Stimulated activated naive CD8-positive, alpha-beta T cell treated with anti-CD3 and anti-CD28 coated beads, Interleukin-15, Interleukin-2, amounts not matched to agents 100 ng/mL and 50 ng/mL, for 24 hours (primary cell): ENCODE measurements around the gene CROCC2.

ENCODE experiments used
- H3K27ac Mint-ChIP-seq: one replicate; pipeline ENCODE4 v1.8.0; 2021; ENCODE audit warnings: mild to moderate bottlenecking, mixed read lengths
- H3K27me3 Mint-ChIP-seq: one replicate; pipeline ENCODE4 v1.8.0; 2021; ENCODE audit warnings: mixed read lengths
- H3K36me3 Mint-ChIP-seq: one replicate; pipeline ENCODE4 v1.8.0; 2021; ENCODE audit warnings: low read depth, mixed read lengths
- H3K4me1 Mint-ChIP-seq: one replicate; pipeline ENCODE4 v1.8.0; 2021; ENCODE audit warnings: low read depth, mixed read lengths
- H3K4me3 Mint-ChIP-seq: one replicate; pipeline ENCODE4 v1.8.0; 2021; ENCODE audit warnings: mild to moderate bottlenecking, mixed read lengths
- H3K9me3 Mint-ChIP-seq: one replicate; pipeline ENCODE4 v1.8.0; 2021; ENCODE audit warnings: mixed read lengths

Gene CROCC2

GRCh38 chr2:240906911-240907590 lies 915 bp downstream of the CROCC2 start:
- no peaks in the 10 kb centered on the region for H3K36me3 Mint-ChIP-seq
- no peaks in the 10 kb centered on the region for H3K4me1 Mint-ChIP-seq
- H3K9me3 Mint-ChIP-seq, result no peaks in the 10 kb centered on the region
- H3K27me3 Mint-ChIP-seq, result peaks cover 3% of the 10 kb centered on the region
- H3K4me3 Mint-ChIP-seq, result no peak overlapping the region
- no peak overlapping the region for H3K27ac Mint-ChIP-seq

DNA sequence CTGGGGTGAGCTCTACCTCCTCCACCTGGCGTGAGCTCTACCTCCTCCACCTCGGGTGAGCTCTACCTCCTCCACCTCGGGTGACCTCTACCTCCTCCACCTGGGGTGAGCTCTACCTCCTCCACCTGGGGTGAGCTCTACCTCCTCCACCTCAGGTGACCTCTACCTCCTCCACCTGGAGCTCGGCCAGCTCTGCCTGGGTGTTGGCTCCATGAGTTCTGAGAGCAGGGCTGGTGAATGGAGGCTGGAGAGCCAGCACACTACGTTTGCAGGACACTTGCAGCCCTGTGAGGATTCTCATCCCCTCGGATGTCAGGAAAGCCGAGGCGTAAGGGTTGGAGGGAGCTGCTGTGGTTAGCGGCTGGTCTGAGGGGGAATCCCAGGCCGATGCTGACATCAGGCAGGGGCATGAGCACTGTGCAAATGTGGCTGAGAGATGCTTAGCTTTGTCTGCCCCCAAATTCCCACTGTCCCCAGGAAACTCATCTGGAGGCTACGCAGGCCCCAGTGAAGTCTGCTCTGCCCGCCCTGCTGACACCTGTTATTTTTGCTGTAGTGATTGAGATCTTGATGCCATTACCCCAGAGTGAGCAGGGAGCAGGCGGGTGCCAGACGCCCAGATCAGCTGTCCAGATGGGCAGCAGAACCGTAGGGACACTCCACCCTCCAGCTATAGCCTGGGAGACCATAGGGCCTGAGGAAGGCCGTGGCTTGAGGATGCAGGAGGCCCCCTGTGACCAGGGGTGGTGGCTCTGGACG lies 3.3 kb downstream of the CROCC2 start:
- no peak overlapping the region for H3K4me3 Mint-ChIP-seq
- no peaks in the 10 kb centered on the region for H3K36me3 Mint-ChIP-seq
- peaks cover 5% of the 10 kb centered on the region for H3K27me3 Mint-ChIP-seq

GRCh38 chr2:240911641-240912265 lies 5.6 kb downstream of the CROCC2 start:
- H3K27ac Mint-ChIP-seq, result no peak overlapping the region
- no peak overlapping the region for H3K4me3 Mint-ChIP-seq
- no peaks in the 10 kb centered on the region for H3K9me3 Mint-ChIP-seq
- no peaks in the 10 kb centered on the region for H3K4me1 Mint-ChIP-seq
- H3K27me3 Mint-ChIP-seq, result peaks cover 9% of the 10 kb centered on the region
- no peaks in the 10 kb centered on the region for H3K36me3 Mint-ChIP-seq

More for the DNA sequence above, 3.3 kb downstream of the CROCC2 start:
- Mint-ChIP-seq H3K27ac (no peak overlapping the region), H3K4me1 (no peaks in the 10 kb centered on the region), H3K9me3 (no peaks in the 10 kb centered on the region)

DNA sequence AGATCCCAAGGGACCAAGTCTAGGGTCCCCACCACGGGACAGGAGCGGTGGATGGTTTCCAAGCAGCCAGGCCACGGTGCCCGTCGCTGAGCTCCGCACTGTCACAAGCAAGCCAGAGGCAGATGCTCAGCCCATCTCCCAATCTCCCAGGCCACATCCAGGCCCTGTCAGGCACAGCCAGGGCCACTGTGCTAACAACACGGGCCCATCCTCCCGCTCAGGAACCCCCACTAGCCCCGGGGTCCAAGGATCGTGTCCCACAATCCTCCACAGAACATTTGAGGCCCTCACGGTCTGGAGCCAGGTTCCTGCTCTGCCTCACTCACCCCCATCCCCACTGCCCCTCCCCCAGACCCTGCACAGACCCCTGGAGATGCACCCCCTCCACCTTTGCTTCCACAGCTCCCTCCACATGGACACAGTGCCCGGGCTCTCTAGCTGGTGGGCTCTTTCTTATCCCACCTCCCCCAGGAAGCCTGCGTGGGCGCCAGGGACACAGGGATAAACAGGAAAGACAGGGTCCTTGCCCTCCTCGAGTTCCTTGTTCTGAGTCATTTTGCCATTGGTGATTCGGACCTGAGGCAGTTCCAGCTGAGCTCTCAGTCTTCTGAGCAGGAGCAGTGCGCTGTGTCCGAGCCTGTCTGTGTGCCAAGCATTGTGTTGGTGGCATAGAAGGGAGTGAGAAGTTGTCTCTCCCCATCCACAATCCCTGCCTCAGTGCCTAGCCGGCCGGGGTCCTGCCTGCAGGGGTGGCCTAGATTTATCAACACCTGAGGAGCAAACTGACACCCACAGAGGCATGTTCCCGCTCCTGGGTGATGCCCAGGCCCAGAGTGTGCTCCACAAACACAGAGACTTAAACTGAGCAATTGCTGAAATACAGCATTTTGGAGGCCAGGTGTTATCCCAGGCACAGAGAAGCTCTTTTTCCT lies 7.0 kb downstream of the CROCC2 start:
- H3K27ac Mint-ChIP-seq, result no peak overlapping the region
- H3K4me1 Mint-ChIP-seq, result no peaks in the 10 kb centered on the region
- no peaks in the 10 kb centered on the region for H3K9me3 Mint-ChIP-seq
- no peak overlapping the region for H3K4me3 Mint-ChIP-seq
- peaks cover 9% of the 10 kb centered on the region for H3K27me3 Mint-ChIP-seq
- no peaks in the 10 kb centered on the region for H3K36me3 Mint-ChIP-seq

- H3K27ac Mint-ChIP-seq, result no peak overlapping the region
- no peak overlapping the region for H3K4me3 Mint-ChIP-seq
- H3K4me1 Mint-ChIP-seq, result no peaks in the 10 kb centered on the region
- H3K9me3 Mint-ChIP-seq, result no peaks in the 10 kb centered on the region
- peaks cover 9% of the 10 kb centered on the region for H3K27me3 Mint-ChIP-seq
- H3K36me3 Mint-ChIP-seq, result no peaks in the 10 kb centered on the region
Measured at GRCh38 chr2:240913810-240914644, 7.9 kb downstream of the CROCC2 start.

- H3K4me3 Mint-ChIP-seq, result no peak overlapping the region
- peaks cover 9% of the 10 kb centered on the region for H3K27me3 Mint-ChIP-seq
- H3K27ac Mint-ChIP-seq, result no peak overlapping the region
- H3K36me3 Mint-ChIP-seq, result no peaks in the 10 kb centered on the region
- H3K4me1 Mint-ChIP-seq, result no peaks in the 10 kb centered on the region
- H3K9me3 Mint-ChIP-seq, result no peaks in the 10 kb centered on the region
Measured at GRCh38 chr2:240914645-240915525, 8.7 kb downstream of the CROCC2 start.

DNA sequence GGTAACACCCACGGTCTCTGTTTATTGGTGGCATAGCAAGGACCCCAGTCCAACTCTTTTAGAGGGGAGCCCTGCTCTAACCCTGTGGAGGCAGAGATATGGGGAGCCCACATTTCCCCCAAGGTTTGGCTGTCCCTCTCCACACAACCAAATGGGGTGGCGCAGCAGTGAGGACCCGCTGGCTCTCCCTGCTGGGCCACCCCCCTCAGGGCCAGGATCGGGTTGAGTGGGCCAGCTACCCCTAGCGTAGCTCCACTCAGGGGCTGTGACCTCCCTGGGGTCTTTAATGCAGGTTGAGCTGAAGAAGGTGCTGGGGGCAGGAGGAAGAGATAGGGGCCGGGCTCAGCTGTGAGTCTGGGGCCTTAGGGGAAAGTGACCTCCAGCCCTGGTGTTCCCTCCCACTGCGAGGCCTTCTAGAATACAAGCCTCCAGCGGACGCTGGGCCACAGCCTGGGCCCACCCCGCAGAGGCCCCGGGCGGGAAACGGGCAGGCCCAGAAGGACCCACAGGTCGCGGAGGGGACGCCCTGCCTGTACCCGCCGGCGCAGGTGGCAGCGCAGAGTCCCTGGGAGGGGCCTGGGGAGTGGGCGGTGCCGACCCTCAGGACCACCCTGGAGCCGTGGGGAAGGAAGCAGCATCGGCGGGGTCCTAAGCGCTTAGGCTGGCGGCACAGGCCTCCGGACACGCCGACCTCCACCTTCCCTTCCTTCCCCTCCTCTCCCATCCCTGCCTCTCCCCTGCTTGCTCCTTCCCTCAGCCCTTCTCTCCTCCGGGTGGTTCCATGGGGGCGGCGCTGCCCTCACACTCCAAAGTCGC lies 9.6 kb downstream of the CROCC2 start:
- no peaks in the 10 kb centered on the region for H3K36me3 Mint-ChIP-seq
- peaks cover 9% of the 10 kb centered on the region for H3K27me3 Mint-ChIP-seq
- H3K4me1 Mint-ChIP-seq, result no peaks in the 10 kb centered on the region
- H3K4me3 Mint-ChIP-seq, result no peak overlapping the region
- no peaks in the 10 kb centered on the region for H3K9me3 Mint-ChIP-seq
- H3K27ac Mint-ChIP-seq, result no peak overlapping the region

DNA sequence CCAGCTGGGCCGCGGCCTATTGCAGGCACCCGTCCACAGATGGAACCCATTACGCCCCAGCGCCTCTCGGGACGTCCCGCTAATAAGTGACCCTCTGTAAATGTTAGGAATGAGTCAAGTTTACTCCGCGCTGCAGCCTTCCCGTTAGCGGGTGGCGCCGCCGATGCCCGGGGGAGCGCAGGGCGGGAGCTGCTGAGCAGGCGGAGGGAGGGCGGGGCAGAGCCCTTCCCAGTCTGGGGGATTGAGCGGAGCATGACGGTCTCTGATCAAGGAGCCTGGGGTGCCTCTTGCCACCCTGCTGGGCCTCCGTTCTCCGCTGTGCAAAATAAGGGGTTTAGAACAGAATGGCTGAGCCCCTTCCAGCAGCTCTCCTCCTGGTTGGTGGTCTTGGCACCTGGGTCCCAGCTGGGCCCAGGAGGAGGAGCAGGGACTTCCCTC lies 10.5 kb downstream of the CROCC2 start:
- Mint-ChIP-seq H3K27me3 (peaks cover 9% of the 10 kb centered on the region), H3K36me3 (no peaks in the 10 kb centered on the region), H3K27ac (no peak overlapping the region), H3K4me1 (no peaks in the 10 kb centered on the region), H3K4me3 (no peak overlapping the region), H3K9me3 (no peaks in the 10 kb centered on the region)

- no peak overlapping the region for H3K4me3 Mint-ChIP-seq
- peaks cover 5% of the 10 kb centered on the region for H3K27me3 Mint-ChIP-seq
- no peaks in the 10 kb centered on the region for H3K9me3 Mint-ChIP-seq
- H3K27ac Mint-ChIP-seq, result no peak overlapping the region
- H3K36me3 Mint-ChIP-seq, result no peaks in the 10 kb centered on the region
- no peaks in the 10 kb centered on the region for H3K4me1 Mint-ChIP-seq
Measured at GRCh38 chr2:240917009-240917683, 11.0 kb downstream of the CROCC2 start.

GRCh38 chr2:240917684-240918257 lies 11.6 kb downstream of the CROCC2 start:
- Mint-ChIP-seq H3K27me3 (peaks cover 4% of the 10 kb centered on the region), H3K4me3 (no peak overlapping the region), H3K27ac (no peak overlapping the region), H3K36me3 (no peaks in the 10 kb centered on the region), H3K9me3 (no peaks in the 10 kb centered on the region), H3K4me1 (no peaks in the 10 kb centered on the region)

GRCh38 chr2:240918258-240919091 lies 12.3 kb downstream of the CROCC2 start:
- Mint-ChIP-seq H3K27me3 (peaks cover 4% of the 10 kb centered on the region), H3K9me3 (no peaks in the 10 kb centered on the region), H3K36me3 (no peaks in the 10 kb centered on the region), H3K4me1 (no peaks in the 10 kb centered on the region), H3K27ac (no peak overlapping the region), H3K4me3 (no peak overlapping the region)
